ENCODE measurements around the gene QRSL1. TPM values are rescaled to one million over a fixed set of nuclear protein-coding genes. Genes with fewer than 3 reads are reported as not detected.

QRSL1 gene
- total RNA-seq, 2 experiments from 2014 or later = 63.9 to 71.8 TPM

DNA sequence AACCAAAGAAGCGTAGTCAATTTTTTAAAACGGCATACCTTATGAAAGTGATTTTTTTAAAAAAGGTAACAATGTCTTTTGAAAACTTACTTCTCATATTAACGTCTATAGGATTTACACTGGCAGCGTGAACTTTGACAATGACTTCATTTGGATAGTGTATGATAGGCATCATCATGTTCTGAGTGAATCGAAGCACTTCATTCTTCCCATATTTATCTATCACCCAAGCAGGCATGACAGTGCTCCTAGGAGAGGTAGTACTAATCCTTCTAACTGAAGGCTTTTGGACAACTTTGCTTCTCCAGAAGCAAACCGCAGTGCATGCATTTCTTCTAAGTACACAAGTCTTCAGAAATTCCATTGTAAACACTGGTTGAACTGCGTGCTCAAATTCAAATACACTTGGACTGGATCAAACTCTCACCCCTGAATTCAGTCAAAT is 698 bp upstream of the QRSL1 start:
- Histone ChIP-seq H3K4me2 (ENCODE audit: low read length) (peak overlapping the region; percentile 91), H3K27ac (ENCODE audit: low read depth, low read length, poor library complexity, severe bottlenecking) (peak overlapping the region; percentile 98), H3K9me2 (ENCODE audit: insufficient read depth, low read length) (no peaks in the 10 kb centered on the region), H3K9me3 (ENCODE audit: low read length) (peaks cover 6% of the 10 kb centered on the region; the same call in 1 of the 2 replicates), H3K36me3 (ENCODE audit: insufficient read depth, low read length) (peaks cover 19% of the 10 kb centered on the region), H4K20me1 (ENCODE audit: insufficient read depth, low read length) (no peaks in the 10 kb centered on the region), H2AFZ (ENCODE audit: low read length) (no peak overlapping the region; the same call in 1 of the 2 replicates), H3K79me2 (ENCODE audit: insufficient read depth, low read depth, low read length) (peaks cover 98% of the 10 kb centered on the region), H3K4me3 (ENCODE audit: low read depth, low read length, poor library complexity, severe bottlenecking) (peak overlapping the region; percentile 83), H3K4me1 (ENCODE audit: insufficient read depth, low read length, poor library complexity, severe bottlenecking) (peaks cover 48% of the 10 kb centered on the region)
- BruUV-seq (replicated peaks) = TSS peak; percentile 88
- TF ChIP-seq, protein P1, sequence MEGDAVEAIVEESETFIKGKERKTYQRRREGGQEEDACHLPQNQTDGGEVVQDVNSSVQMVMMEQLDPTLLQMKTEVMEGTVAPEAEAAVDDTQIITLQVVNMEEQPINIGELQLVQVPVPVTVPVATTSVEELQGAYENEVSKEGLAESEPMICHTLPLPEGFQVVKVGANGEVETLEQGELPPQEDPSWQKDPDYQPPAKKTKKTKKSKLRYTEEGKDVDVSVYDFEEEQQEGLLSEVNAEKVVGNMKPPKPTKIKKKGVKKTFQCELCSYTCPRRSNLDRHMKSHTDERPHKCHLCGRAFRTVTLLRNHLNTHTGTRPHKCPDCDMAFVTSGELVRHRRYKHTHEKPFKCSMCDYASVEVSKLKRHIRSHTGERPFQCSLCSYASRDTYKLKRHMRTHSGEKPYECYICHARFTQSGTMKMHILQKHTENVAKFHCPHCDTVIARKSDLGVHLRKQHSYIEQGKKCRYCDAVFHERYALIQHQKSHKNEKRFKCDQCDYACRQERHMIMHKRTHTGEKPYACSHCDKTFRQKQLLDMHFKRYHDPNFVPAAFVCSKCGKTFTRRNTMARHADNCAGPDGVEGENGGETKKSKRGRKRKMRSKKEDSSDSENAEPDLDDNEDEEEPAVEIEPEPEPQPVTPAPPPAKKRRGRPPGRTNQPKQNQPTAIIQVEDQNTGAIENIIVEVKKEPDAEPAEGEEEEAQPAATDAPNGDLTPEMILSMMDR (conservative IDR thresholded peaks at IDR 0.05; ENCODE audit: low read length) = no peak
- TF ChIP-seq EZH2phosphoT487 (IDR thresholded peaks at IDR 0.05; ENCODE audit: borderline replicate concordance, low read depth, low read length) = no peak
- ChIA-PET POLR2A (interaction anchor here (0.8 to 18.3 kb wide), 14 partner anchors 10 to 117 kb away, joined by 3 to 295 read pairs (median 7); no protein-coding TSS in a partner anchor), CTCF (ENCODE audit: unreplicated experiment) (no interaction called here)
- DNase-seq (ENCODE audit: low spot score) = no peak
- intact Hi-C loops (cut with micrococcal nuclease; ENCODE audit: unreplicated experiment) = loop anchor here (1.0 to 5.0 kb wide), 6 partner anchors 9 to 489 kb away; partner anchors contain the start of genes BEND3 and CD24

DNA sequence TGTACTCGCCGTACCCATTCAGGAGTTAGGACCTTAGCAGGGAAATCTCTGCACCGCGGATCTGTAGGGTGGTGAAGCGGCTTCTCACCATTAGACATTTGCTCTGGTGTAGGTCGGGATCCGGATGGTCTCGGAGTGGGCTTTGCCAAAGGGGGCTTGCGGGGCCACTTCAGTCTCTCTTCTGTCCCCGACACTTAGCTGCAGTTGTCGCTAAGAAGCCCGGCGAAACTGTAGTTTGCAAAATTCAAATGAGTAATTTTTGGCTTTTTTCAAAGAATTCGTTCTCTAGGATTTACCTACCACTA is 433 bp downstream of the QRSL1 start:
- Histone ChIP-seq H3K4me2 (ENCODE audit: low read length) (peak overlapping the region; percentile 91), H4K20me1 (ENCODE audit: insufficient read depth, low read length) (no peaks in the 10 kb centered on the region), H3K27ac (ENCODE audit: low read depth, low read length, poor library complexity, severe bottlenecking) (peak overlapping the region; percentile 98), H3K36me3 (ENCODE audit: insufficient read depth, low read length) (peaks cover 25% of the 10 kb centered on the region), H3K9me2 (ENCODE audit: insufficient read depth, low read length) (no peaks in the 10 kb centered on the region), H3K4me1 (ENCODE audit: insufficient read depth, low read length, poor library complexity, severe bottlenecking) (peaks cover 59% of the 10 kb centered on the region), H3K79me2 (ENCODE audit: insufficient read depth, low read depth, low read length) (peaks cover 98% of the 10 kb centered on the region), H2AFZ (ENCODE audit: low read length) (no peak overlapping the region; the same call in 1 of the 2 replicates), H3K4me3 (ENCODE audit: low read depth, low read length, poor library complexity, severe bottlenecking) (peak overlapping the region; percentile 83), H3K9me3 (ENCODE audit: low read length) (0 out of 2 replicates have a peak, but pooled peaks cover 4% of the 10 kb centered on the region)
- no peak for DNase-seq (ENCODE audit: low spot score)
- intact Hi-C loops (cut with micrococcal nuclease; ENCODE audit: unreplicated experiment) = loop anchor here (1.0 to 5.0 kb wide), 6 partner anchors 7 to 487 kb away; partner anchors contain the start of genes BEND3 and CD24
- POLR2A ChIA-PET = interaction anchor here (0.7 to 18.3 kb wide), 13 partner anchors 9 to 347 kb away, joined by 3 to 295 read pairs (median 4); partner anchors contain the start of gene CD24
- BruUV-seq (replicated peaks) = TSS peak; percentile 8
- CTCF ChIA-PET (ENCODE audit: unreplicated experiment) = no interaction called here
- TF ChIP-seq, protein P1 (conservative IDR thresholded peaks at IDR 0.05; ENCODE audit: low read length) = no peak
- TF ChIP-seq EZH2phosphoT487 (IDR thresholded peaks at IDR 0.05; ENCODE audit: borderline replicate concordance, low read depth, low read length) = no peak

DNA sequence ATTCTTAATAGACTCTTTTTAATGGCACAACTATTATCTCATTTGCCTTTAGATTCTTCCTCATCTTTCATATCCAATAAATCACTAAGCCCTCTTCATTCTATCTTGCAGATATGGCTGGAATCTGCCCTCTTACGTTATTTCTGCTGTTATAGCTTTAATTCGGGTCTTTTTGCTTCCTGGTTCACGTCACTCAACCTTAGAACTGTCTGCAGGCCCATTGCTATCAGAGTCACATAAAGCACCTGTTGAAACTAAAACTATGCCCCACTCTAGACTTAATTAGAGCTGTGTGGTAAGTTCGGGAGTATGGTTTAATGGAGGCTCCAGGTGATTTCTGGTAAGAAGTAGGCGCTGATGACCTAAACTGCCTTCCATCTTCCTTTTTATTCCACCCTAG is 988 bp downstream of the QRSL1 start:
- CTCF ChIA-PET (ENCODE audit: unreplicated experiment) = no interaction called here
- TSS peak; percentile 61 for BruUV-seq (replicated peaks)
- TF ChIP-seq EZH2phosphoT487 (IDR thresholded peaks at IDR 0.05; ENCODE audit: borderline replicate concordance, low read depth, low read length) = no peak
- TF ChIP-seq, protein P1 (conservative IDR thresholded peaks at IDR 0.05; ENCODE audit: low read length) = no peak
- Histone ChIP-seq H2AFZ (ENCODE audit: low read length) (no peak overlapping the region), H3K4me1 (ENCODE audit: insufficient read depth, low read length, poor library complexity, severe bottlenecking) (peaks cover 59% of the 10 kb centered on the region), H3K27ac (ENCODE audit: low read depth, low read length, poor library complexity, severe bottlenecking) (peak overlapping the region; percentile 98), H3K4me2 (ENCODE audit: low read length) (peak overlapping the region; percentile 91), H4K20me1 (ENCODE audit: insufficient read depth, low read length) (no peaks in the 10 kb centered on the region), H3K36me3 (ENCODE audit: insufficient read depth, low read length) (peaks cover 31% of the 10 kb centered on the region), H3K9me2 (ENCODE audit: insufficient read depth, low read length) (no peaks in the 10 kb centered on the region), H3K79me2 (ENCODE audit: insufficient read depth, low read depth, low read length) (peaks cover 98% of the 10 kb centered on the region), H3K9me3 (ENCODE audit: low read length) (0 out of 2 replicates have a peak, but pooled peaks cover 4% of the 10 kb centered on the region), H3K4me3 (ENCODE audit: low read depth, low read length, poor library complexity, severe bottlenecking) (peak overlapping the region; percentile 83)
- intact Hi-C loops (cut with micrococcal nuclease; ENCODE audit: unreplicated experiment) = no loop called here
- DNase-seq (ENCODE audit: low spot score) = peak; percentile 79
- POLR2A ChIA-PET = interaction anchor here (0.7 to 18.3 kb wide), 15 partner anchors 9 to 346 kb away, joined by 3 to 295 read pairs (median 4); partner anchors contain the start of gene CD24

All from OCI-LY7 (cell line).